ENCODE measurements around the gene RAB7A.

The RAB7A gene

DNA sequence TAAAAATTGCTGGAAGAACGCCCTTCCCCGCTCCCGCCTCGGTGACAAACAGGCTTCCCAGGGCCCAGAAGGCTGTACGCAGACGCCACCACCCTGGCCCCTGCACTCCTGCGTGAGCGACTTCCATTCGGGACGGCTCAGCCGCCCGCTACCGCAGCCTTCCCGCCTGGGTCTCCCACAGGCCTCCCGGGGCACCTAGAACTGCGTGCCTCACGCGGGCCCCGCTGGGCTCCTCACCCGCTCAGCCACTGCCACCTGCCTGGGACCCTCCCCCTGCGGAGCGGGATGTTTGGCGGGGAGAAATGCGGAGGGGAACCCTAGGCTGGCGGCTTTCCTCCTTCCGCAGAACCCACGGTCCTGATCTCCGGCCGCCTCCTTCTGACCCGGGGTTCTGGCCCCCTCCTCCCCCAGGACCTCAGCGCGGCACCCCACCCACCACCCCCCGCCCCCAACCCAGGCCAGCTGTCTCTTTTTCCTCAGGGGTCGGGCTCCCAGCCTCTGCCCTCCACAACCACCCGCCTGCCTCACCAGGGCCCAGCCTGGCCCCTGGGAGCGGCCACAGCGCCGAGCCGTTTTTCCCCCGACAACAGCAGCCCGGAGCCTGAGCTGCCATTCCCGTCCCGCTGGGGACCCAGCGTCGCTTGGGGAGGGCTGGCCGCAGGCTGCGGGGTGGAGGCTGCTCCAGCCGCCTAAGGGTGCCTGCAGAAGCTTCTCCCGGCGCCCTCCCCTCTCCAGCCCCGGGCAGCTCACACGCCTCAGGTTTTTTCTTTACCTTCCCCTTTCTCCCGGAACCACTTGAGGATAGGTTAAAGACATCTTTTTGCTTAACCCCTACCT is 27.6 kb upstream of the RAB7A start:
- Histone ChIP-seq H3K27ac (ENCODE audit: low read length) (no peak overlapping the region), H3K4me1 (ENCODE audit: insufficient read depth, low read length) (no peaks in the 10 kb centered on the region), H3K4me3 (ENCODE audit: low read length) (peak overlapping the region; percentile 73), H3K36me3 (ENCODE audit: insufficient read depth, low read depth, low read length) (no peaks in the 10 kb centered on the region), H3K9me3 (ENCODE audit: insufficient read depth, low read depth, low read length) (no peaks in the 10 kb centered on the region), H3K9ac (ENCODE audit: low read depth, low read length) (peak overlapping the region; percentile 45; the same call in 1 of the 2 replicates), H3K27me3 (ENCODE audit: insufficient read depth, low read length) (peaks cover 13% of the 10 kb centered on the region; the same call in 1 of the 2 replicates)

DNA sequence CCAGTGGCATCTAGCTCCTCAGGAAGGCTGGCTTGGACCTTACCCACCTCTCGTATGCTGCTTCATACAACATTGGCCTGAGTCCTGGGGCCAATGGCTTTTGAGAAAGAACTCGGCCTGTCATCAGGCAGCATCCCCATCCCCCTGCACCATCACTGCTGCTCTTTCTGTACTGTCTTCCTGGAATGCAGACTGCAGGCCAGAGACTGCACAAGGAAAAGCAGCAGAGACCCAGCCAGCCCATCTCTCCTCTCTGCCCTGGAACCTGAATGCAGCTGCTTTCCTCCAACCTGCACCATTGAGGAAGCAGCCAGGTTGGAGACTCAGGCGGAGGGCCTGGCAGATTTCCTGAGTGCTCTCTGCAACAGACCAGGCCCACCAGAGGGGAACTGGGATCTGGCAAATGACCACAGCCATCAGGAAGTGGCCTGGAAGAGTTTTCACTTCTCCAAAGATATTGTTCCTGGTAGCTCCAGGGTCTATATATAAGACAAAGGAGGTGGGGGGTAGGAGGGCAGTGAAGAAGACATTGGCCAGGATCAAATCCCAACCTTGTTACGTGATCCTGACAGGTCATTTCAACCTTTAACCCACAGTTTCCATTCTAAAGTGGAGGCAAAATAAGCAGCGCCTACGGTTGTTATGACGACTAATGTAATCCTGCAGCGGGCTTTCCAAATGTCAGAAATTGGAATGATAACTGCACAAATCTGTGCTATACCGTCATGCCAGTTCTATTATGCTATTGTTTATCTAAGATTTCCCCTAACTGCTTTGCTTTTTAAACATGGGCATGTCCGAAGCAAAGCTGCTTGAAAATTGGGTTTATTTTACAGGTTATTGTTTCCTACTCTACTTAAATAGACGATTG is 24.4 kb upstream of the RAB7A start:
- no peak overlapping the region for H3K27ac ChIP-seq (ENCODE audit: low read length)

DNA sequence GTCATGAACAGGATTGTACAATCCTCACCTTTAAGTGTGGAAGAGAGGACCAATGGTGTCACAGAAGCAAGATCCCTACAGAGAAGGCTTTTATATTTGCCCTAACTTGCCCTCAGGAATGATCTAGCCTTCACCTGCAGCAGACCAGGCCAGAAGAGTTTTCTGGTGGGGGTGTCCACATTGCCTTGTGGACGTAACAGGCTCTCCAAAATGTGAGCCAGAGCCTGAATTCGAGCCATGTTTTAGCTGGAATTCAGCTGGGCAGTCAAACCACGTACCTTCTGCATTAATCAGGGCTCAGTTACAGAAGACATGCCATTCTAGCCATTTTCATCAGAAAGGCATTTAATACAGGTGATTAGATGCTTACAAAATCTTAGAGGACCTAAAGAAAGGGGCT is 23.6 kb upstream of the RAB7A start:
- H3K27ac ChIP-seq (ENCODE audit: low read length), result no peak overlapping the region
- peaks cover 13% of the 10 kb centered on the region; the same call in 1 of the 2 replicates for H3K27me3 ChIP-seq (ENCODE audit: insufficient read depth, low read length)
- H3K9ac ChIP-seq (ENCODE audit: low read depth, low read length), result no peak overlapping the region
- no peaks in the 10 kb centered on the region for H3K9me3 ChIP-seq (ENCODE audit: insufficient read depth, low read depth, low read length)
- no peaks in the 10 kb centered on the region for H3K36me3 ChIP-seq (ENCODE audit: insufficient read depth, low read depth, low read length)
- H3K4me3 ChIP-seq (ENCODE audit: low read length), result no peak overlapping the region
- no peaks in the 10 kb centered on the region for H3K4me1 ChIP-seq (ENCODE audit: insufficient read depth, low read length)

More for the DNA sequence above, 24.4 kb upstream of the RAB7A start:
- Histone ChIP-seq H3K9ac (ENCODE audit: low read depth, low read length) (no peak overlapping the region), H3K4me1 (ENCODE audit: insufficient read depth, low read length) (no peaks in the 10 kb centered on the region), H3K36me3 (ENCODE audit: insufficient read depth, low read depth, low read length) (no peaks in the 10 kb centered on the region), H3K4me3 (ENCODE audit: low read length) (no peak overlapping the region), H3K9me3 (ENCODE audit: insufficient read depth, low read depth, low read length) (no peaks in the 10 kb centered on the region), H3K27me3 (ENCODE audit: insufficient read depth, low read length) (peaks cover 13% of the 10 kb centered on the region; the same call in 1 of the 2 replicates)

DNA sequence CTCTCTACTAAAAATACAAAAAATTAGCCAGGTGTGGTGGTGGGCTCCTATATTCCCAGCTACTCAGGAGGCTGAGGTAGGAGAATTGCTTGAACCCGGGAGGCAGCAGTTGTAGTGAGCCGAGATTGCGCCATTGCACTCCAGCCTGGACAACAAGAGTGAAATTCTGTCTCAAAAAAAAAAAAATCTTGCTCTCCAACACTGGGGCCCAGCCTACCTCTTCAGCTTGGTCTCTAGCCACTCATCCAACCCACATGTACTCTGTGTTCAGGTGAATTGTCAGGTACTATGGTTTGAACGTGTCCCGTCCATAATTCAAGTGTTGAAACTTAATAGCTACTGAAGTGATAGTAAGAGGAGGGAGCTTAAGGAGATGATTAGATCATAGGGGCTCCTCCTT is 22.4 kb upstream of the RAB7A start:
- H3K4me3 ChIP-seq (ENCODE audit: low read length), result no peak overlapping the region
- no peaks in the 10 kb centered on the region for H3K9me3 ChIP-seq (ENCODE audit: insufficient read depth, low read depth, low read length)
- no peaks in the 10 kb centered on the region for H3K4me1 ChIP-seq (ENCODE audit: insufficient read depth, low read length)

DNA sequence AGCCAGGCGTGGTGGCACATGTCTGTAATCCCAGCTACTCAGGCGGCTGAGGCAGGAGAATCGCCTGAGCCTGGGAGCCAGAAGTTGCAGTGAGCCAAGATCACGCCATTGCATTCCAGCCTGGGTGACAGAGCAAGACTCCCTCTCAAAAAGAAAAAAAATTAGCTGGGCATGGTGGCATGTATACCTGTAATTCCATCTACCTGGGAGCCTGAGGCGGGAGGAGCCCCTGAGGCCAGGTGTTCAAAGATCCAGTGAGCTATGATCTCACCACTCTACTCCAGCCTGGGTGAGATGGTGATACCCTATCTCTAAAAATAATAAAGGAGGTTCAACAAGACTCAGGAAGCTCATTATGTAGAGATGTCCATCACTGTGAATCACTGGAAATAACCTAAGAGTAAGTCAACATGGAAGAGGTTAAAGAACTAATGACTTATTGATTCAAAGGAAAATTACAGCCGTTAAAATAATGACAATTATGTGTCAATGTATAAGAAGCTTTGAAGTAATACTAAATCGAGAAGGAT is 19.8 kb upstream of the RAB7A start:
- Histone ChIP-seq H3K4me3 (ENCODE audit: low read length) (no peak overlapping the region), H3K27ac (ENCODE audit: low read length) (no peak overlapping the region), H3K27me3 (ENCODE audit: insufficient read depth, low read length) (no peaks in the 10 kb centered on the region), H3K4me1 (ENCODE audit: insufficient read depth, low read length) (no peaks in the 10 kb centered on the region), H3K9me3 (ENCODE audit: insufficient read depth, low read depth, low read length) (no peaks in the 10 kb centered on the region), H3K36me3 (ENCODE audit: insufficient read depth, low read depth, low read length) (no peaks in the 10 kb centered on the region), H3K9ac (ENCODE audit: low read depth, low read length) (no peak overlapping the region)

More for the DNA sequence above, 22.4 kb upstream of the RAB7A start:
- Histone ChIP-seq H3K36me3 (ENCODE audit: insufficient read depth, low read depth, low read length) (no peaks in the 10 kb centered on the region), H3K27me3 (ENCODE audit: insufficient read depth, low read length) (peaks cover 7% of the 10 kb centered on the region; the same call in 1 of the 2 replicates), H3K27ac (ENCODE audit: low read length) (no peak overlapping the region), H3K9ac (ENCODE audit: low read depth, low read length) (no peak overlapping the region)

DNA sequence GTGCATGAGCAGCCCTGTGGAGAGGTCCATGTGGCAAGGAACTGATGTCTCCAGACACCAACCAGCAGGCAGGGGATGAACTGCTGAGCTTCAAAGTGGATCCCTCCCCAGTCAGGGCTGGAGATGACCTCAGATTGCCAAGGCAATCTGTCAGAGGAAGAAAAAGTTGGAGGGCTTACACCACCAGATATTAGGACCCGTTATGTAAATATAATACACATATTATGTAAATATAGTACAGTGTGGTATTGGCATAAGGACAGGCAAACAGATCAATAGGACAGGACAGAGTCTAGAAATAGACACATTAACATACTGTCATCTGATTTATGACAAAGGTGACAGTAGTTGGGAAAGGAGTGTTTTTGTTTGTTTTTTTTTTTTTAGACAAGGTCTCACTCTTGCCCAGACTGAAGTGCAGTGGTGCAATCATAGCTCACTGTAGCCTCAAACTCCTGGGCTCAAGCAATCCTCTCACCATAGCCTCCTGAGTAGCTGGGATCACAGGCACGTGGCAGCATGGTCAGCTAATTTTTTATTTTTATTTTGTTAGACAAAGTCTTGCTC is 18.0 kb upstream of the RAB7A start:
- Histone ChIP-seq H3K36me3 (ENCODE audit: insufficient read depth, low read depth, low read length) (no peaks in the 10 kb centered on the region), H3K4me3 (ENCODE audit: low read length) (no peak overlapping the region), H3K27me3 (ENCODE audit: insufficient read depth, low read length) (no peaks in the 10 kb centered on the region), H3K9ac (ENCODE audit: low read depth, low read length) (no peak overlapping the region), H3K4me1 (ENCODE audit: insufficient read depth, low read length) (no peaks in the 10 kb centered on the region), H3K9me3 (ENCODE audit: insufficient read depth, low read depth, low read length) (no peaks in the 10 kb centered on the region), H3K27ac (ENCODE audit: low read length) (no peak overlapping the region)

DNA sequence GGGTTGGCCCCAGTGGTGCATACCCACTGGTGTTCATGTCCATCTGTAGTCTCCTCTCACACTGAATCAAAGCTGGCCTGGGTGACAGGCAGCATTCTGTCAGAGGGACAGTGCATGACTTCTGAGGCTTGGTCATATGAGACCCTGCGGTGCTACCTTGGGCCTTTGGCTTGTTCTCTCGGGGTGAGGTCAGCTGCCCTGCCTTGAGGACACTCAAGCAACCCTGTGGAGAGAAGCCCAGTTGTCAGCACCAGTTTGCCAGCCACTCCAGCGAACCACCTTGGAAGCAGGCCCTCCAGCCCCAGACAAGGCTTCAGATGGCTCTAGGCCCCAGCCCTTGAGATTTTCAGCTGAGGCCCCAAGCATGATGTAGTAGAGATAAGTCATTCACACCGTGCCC is 16.9 kb upstream of the RAB7A start:
- H3K27me3 ChIP-seq (ENCODE audit: insufficient read depth, low read length), result no peaks in the 10 kb centered on the region
- no peak overlapping the region for H3K4me3 ChIP-seq (ENCODE audit: low read length)
- H3K36me3 ChIP-seq (ENCODE audit: insufficient read depth, low read depth, low read length), result no peaks in the 10 kb centered on the region
- no peaks in the 10 kb centered on the region for H3K4me1 ChIP-seq (ENCODE audit: insufficient read depth, low read length)
- H3K9me3 ChIP-seq (ENCODE audit: insufficient read depth, low read depth, low read length), result no peaks in the 10 kb centered on the region
- no peak overlapping the region for H3K27ac ChIP-seq (ENCODE audit: low read length)
- no peak overlapping the region for H3K9ac ChIP-seq (ENCODE audit: low read depth, low read length)

DNA sequence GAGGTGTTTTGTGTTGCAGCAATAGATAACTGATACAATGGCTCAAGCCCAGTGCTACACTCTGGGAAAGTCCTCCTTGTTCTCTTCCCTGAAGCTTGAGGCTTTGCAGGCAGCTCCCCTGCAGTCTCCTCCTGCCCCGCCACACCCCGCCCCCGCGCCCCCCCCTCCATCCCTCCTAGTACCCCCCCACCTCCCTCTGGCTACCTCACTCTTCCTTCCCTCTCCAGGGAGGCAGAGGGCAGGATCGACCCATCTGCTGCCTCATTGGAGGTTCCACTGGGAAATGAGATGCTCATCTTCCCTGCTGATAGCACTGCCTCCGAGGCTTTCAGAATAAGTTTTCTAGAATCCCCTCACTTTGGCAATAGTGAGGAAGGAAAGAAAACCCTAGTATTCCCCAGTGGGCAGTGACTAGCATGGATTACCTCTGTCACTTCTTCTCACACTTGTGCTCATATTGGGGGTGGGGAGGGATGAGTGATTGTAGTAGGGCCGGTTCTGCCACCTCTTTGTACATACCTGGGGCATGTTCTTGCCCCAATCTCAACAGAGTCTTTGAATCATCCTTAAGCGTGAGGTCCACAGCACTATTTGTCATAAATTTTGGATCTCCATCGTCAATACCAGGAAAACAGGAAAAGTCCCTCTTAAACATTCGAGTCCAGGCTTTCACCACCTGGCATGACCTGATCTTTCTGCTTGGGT is 16.3 kb upstream of the RAB7A start:
- Histone ChIP-seq H3K27me3 (ENCODE audit: insufficient read depth, low read length) (no peaks in the 10 kb centered on the region), H3K9ac (ENCODE audit: low read depth, low read length) (no peak overlapping the region), H3K4me3 (ENCODE audit: low read length) (no peak overlapping the region), H3K27ac (ENCODE audit: low read length) (no peak overlapping the region), H3K4me1 (ENCODE audit: insufficient read depth, low read length) (no peaks in the 10 kb centered on the region), H3K9me3 (ENCODE audit: insufficient read depth, low read depth, low read length) (no peaks in the 10 kb centered on the region), H3K36me3 (ENCODE audit: insufficient read depth, low read depth, low read length) (no peaks in the 10 kb centered on the region)

DNA sequence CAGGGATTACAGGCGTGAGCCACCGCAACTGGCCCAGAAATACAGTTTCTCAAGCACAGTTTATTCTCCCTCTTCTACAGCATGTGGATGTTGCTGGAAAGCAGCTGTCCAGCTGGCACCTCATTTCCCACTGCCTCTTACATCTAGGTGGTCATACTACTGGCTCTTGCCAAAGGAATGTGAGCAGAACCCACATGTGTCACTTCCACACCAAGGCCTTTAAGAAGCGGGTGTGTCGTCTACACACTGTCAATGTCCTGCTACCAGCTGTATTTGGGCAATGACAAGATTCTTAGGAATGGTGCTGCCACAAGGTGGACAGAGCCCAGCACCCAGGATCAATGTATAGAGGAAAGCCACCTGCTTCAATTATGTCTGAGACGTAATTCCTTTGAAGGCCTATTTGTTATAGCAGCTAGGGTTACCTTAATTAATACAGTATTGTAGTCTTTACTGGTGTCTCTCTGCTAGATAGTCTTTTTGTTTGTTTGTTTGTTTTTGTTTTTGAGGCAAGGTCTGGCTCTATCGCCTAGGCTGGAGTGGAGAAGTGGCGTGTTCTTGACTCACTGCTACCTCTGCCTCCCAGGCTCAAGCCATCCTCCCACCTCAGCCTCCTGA is 15.1 kb upstream of the RAB7A start:
- no peak overlapping the region for H3K9ac ChIP-seq (ENCODE audit: low read depth, low read length)
- no peak overlapping the region for H3K4me3 ChIP-seq (ENCODE audit: low read length)
- no peaks in the 10 kb centered on the region for H3K27me3 ChIP-seq (ENCODE audit: insufficient read depth, low read length)
- H3K4me1 ChIP-seq (ENCODE audit: insufficient read depth, low read length), result no peaks in the 10 kb centered on the region
- no peaks in the 10 kb centered on the region for H3K36me3 ChIP-seq (ENCODE audit: insufficient read depth, low read depth, low read length)
- no peak overlapping the region for H3K27ac ChIP-seq (ENCODE audit: low read length)
- H3K9me3 ChIP-seq (ENCODE audit: insufficient read depth, low read depth, low read length), result no peaks in the 10 kb centered on the region

DNA sequence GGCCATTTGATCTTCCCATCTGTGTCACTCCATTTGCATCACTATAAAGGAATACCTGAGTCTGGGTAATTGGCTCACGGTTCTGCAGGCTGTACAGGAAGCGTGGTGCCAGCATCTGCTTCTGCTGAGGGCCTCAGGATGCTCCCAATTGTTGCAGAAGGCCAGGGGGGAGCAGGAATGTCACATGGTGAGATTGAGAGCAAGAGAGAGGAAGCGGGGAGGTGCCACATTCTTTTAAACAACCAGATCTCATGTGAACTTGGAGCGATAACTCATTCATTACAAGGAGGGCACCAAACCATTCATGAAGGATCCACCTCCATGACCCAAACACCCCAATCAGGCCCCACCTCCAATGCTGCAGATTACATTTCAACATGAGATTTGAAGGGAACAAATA is 13.1 kb upstream of the RAB7A start:
- Histone ChIP-seq H3K9ac (ENCODE audit: low read depth, low read length) (no peak overlapping the region), H3K27ac (ENCODE audit: low read length) (no peak overlapping the region), H3K4me1 (ENCODE audit: insufficient read depth, low read length) (no peaks in the 10 kb centered on the region), H3K4me3 (ENCODE audit: low read length) (no peak overlapping the region), H3K9me3 (ENCODE audit: insufficient read depth, low read depth, low read length) (no peaks in the 10 kb centered on the region), H3K36me3 (ENCODE audit: insufficient read depth, low read depth, low read length) (no peaks in the 10 kb centered on the region), H3K27me3 (ENCODE audit: insufficient read depth, low read length) (no peaks in the 10 kb centered on the region)

Data from iPS-20b (cell line).